ENCODE measurements around the gene TBC1D17.

Gene TBC1D17

DNA sequence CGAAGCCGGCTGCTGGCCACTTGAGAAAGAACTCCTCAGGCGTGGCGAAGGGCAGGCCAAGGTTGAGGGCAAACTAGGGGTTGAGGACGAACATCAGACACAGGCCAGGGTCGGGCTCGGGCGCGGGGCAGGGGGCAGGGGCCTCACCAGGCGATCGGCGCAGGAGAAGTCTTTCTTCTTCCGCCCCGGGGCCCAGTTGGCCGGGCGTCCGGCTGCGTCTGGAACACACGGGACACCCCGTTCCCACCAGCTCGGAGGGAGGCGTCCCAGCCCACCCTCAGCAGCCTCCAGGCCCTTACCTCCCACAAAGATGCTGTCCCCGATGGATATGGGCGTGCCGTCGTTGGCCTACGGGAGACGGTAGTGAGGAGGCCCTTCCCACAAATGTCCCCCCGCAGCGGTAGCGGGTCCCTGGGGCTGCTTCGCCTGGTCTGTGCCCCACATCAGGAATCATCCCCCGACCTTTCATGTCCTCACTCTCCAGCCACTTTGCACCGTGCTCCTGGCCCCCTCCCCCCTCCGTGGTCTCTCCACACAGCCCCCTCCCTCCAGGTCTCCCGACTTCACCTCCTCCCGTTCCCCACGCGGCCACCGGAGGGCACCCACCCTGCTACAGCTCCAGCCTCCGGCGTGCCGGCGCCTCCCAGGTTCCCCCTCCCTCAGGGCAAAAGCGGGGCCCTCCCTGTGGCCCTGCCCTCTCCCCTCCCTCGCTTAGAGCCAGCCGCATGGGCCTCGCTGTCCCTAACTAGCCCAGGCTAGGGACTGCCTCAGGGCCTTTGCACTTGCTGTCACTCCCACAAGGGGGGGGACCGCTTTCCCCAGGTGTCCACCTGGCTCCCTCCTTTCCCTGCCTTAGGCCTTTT is 14.9 kb upstream of the TBC1D17 start:
- no peak for DNase-seq

- no peak for DNase-seq
Measured at GRCh38 chr19:49863254-49863934, 14.1 kb upstream of the TBC1D17 start.

GRCh38 chr19:49863935-49864320 is 13.6 kb upstream of the TBC1D17 start:
- no peak for DNase-seq

- DNase-seq: no peak
Measured at GRCh38 chr19:49864890-49865289, 12.6 kb upstream of the TBC1D17 start.

GRCh38 chr19:49866933-49867782 is 10.3 kb upstream of the TBC1D17 start, which contains the start of gene PNKP:
Gene PNKP, minus strand, starts transcription at chr19:49867576. Its CDS starts 372 bp downstream, at chr19:49867204.
- peak; percentile 88 for DNase-seq

- DNase-seq: no peak
Measured at GRCh38 chr19:49869009-49869483, 8.5 kb upstream of the TBC1D17 start.

- peak; percentile 100 for DNase-seq
Measured at GRCh38 chr19:49869484-49870308, 7.8 kb upstream of the TBC1D17 start.

- DNase-seq: no peak
Measured at GRCh38 chr19:49870309-49870901, 7.1 kb upstream of the TBC1D17 start.

DNA sequence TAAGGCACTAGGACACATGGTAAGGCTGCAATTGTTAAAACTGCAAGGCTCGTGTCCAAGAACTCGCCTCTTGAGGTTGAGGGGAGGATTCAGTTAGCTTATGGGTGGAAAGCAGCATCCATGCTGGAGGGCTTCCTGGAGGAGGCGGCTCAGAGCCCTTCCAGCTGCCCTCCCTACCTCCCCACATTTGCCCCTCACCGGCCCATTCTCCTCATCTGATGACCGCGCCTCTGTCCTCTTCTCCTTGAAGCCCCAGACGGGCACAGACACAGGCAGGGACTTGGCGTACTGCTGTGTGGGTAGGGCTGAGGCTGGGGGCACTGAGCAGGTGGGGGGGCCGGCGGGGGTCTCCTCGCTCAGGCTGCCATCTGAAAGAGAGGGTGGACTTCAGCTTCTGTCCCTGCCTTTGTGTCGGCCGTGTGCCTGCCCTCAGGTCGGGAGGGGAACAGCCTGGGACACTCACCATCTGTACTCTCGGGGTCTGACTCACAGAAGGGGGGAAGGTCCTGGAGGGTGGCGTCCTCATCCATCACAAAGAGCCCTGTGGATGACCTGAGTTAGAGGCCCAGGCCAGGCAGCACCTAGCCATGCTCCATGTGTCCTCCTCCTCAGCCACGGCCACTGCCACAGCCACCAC is 6.0 kb upstream of the TBC1D17 start:
- DNase-seq: no peak

DNA sequence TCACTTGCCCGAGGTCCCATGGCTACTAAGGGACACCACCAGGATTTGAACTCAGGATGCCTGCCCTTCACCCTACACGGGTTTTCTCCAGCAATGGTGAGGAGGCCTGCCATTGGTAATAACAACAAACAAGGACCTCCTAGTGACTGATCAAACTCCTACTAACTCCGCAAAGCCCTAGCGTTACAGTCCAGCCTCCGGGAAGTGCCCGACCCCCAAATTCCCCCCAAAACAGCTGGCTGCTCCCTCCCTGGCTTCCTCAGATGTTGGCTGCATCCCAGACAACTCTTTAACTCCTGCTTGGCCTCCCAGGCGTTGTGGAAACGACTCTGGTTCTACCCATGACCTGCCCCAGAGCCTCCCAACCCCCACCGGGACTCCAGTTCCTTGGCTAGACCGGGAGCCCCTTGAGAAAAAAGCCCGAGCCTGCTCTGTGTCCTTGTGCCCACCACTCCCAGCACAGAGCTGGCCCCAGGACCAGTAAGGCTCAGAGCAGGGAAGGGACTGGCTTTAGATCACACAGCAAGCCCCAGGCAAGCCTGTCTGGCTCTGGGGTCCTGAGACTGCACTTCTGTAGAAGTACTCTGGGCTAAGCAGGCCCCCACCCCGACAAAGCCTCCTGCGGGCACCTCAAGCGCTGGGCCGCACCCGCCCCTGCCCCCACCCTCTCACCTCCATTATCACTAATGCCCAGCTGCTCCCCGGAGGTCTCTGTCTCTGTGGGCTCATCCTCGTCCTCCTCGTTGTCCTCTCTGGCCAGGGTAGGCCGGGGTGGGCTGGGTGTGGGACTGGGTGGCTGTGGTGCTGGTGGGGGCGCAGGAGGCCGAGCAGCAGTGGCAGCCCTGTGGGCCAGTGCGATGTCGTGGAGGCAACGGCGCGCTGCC is 5.0 kb upstream of the TBC1D17 start:
- DNase-seq: no peak

DNA sequence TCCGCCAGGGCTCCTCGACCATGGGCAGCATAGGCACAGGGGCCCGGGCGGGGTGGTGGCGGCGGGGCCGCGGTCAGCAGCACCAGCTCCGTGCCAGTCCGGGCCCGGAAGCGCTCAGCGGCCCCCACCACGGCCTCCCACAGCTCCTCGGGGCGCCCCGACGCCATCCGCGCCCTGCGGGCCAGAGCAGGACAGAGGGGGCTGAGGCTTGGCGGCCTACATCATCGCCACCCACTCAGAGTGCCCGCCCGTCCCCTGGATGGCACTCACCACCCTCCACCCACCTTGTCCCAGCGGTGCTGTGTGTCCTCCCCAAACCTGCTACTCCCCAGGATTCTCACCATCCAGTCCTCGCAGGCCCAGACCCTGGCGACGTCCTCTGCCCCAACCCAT is 4.4 kb upstream of the TBC1D17 start:
- DNase-seq: no peak

GRCh38 chr19:49873834-49874233 is 3.7 kb upstream of the TBC1D17 start:
- no peak for DNase-seq

DNA sequence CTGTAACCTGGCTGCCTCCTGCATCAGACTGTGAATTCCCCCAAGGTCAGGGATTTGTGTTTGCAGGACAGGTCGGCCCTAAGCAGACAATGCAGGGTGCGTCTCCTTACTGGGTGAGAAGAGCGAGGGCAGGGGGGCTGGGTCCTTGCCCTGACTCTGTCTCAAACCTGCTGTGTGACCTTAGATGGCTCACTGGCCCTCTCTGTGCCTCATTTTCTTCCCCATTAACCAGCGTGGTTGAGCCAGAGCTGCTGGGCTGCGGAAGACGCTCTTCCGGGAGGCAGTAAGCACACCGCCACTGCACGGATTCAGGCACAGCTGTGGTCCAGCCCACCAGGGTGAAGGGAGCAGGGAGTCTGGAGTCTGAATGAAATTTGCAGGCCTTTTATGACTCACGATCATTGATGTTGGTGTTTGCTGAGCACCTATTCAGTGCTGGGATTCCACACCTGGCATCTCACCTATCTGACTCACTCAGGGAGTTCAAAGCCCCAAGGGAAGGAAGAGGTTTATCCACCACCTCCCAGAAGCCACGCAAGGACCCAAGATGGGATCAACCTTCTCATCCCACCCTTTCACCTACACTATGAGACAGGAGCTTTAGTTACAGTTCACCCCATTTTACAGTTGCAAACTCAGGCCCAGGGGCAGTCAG is 2.9 kb upstream of the TBC1D17 start:
- DNase-seq: no peak

- no peak for DNase-seq
Measured at GRCh38 chr19:49875177-49875576, 2.3 kb upstream of the TBC1D17 start.

DNA sequence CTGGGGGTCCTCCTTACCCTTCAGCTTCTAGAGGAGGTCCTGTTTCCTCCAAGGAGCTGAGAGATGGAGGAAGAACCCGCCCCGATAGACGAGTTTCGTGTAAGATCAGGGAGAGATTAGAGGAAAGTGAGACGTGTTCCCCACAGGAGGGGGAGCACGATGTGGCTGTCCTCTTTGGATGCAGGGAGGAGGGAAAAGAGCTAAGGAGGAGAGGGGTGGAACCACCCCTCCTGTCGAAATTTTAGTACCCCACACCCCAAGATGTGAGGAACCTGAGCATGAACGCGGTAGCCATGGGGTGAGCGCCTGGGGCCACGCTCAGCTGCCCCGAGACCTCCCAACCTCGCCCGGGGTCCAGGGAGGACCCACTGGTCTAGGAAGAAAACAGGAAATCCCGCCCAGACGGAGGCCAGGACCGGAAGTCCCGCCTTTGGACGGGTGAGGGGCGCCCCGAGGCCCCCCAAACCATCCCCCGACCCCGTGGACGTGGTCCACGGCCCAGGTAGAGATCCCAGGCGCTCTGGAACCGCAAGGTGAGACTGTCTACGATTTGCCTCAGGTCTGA is 1.6 kb upstream of the TBC1D17 start:
- peak; percentile 51 for DNase-seq

GRCh38 chr19:49876422-49877019 is 981 bp upstream of the TBC1D17 start:
- DNase-seq: peak; percentile 99

DNA sequence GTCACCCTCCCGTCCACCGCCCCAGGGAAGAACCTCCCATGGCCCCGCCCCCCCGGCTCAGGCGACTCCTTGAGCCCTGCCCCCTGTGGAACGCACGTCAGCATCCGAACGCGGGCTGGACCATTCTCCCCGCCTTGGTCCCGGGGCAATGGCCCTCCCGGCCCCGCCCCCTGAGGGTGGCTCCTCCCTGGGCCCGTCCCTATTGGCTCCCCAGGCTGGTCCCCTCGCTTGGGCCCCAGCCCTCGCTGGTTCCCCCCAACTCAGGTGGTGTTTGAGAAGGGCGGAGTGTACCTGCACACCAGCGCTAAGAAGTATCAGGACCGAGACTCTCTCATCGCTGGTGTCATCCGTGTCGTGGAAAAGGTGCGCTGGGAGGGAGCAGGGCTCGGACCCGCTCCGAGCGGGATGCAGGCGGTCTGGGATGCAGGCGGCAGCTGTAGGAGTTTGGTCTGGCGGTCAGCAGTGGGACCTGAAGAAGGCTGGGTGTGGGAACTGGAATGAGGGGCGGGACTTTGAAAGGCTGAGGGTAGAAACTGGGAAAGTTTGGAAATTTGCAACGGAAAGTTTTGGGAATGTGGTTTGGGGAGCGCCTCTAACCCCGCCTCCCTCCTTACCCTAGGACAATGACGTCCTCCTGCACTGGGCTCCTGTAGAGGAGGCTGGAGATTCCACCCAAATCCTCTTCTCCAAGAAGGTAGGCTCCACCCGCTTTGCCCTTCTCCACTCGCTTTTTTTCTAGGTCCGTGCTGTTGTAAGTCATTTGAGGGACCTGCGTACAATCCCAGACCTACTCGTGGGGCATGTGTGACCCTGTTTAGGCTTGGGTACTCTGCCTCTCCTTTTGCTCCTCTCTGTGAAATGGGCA is 609 bp downstream of the TBC1D17 start:
- peak; percentile 98 for DNase-seq

- DNase-seq: no peak
Measured at GRCh38 chr19:49878744-49879070, 1.2 kb downstream of the TBC1D17 start.
